Pancreas (tissue), 10 donors: ENCODE data around the gene MEAK7. TPM values are rescaled to one million over a fixed set of nuclear protein-coding genes. Genes with fewer than 3 reads are reported as not detected.

ENCODE experiments used
- ATAC-seq, 4 donors: fragments of 200-7000 bp; cut with Tn5 transposase; one replicate each; pipeline versions ENCODE4 v1.8.0 to v1.9.1; 2020; ENCODE audit warnings: mild to moderate bottlenecking in 4 of 4, moderate library complexity in 4 of 4
- DNase-seq, 6 donors: peaks; one replicate each; pipeline ENCODE4 v3.0.0-alpha.2; 2020
- FAIRE-seq: peaks from 2 replicates; lab custom pipeline; 2012; peaks lifted over from hg19 to GRCh38; lab: Jason Lieb, UNC
- H3K27ac ChIP-seq, 4 donors: fragments of 200-600 bp; sonication (generic); 1 replicate in 3 of 4; 2 replicates in 1 of 4; pipeline versions ENCODE4 v1.5.0 to v1.8.0; 2020
- H3K27me3 ChIP-seq, 4 donors: fragments of 200-600 bp; one replicate each; pipeline ENCODE4 v1.8.0; 2021
- H3K36me3 ChIP-seq, 3 donors: fragments of 200-600 bp; sonication (generic) in 1 of 3; one replicate each; pipeline versions ENCODE4 v1.5.0 to v1.8.0; 2020 to 2021
- H3K4me1 ChIP-seq, 3 donors: fragments of 200-600 bp; one replicate each; pipeline ENCODE4 v1.8.0; 2021
- H3K4me3 ChIP-seq, 4 donors: fragments of 200-600 bp; sonication (generic) in 2 of 4; one replicate each; pipeline versions ENCODE4 v1.5.0 to v1.8.0; 2020 to 2021
- H3K9me3 ChIP-seq, 4 donors: fragments of 200-600 bp; one replicate each; pipeline ENCODE4 v1.8.0; 2021
- CTCF ChIP-seq, 4 donors: fragments of 200-600 bp; sonication (generic) in 3 of 4; IDR thresholded peaks; one replicate each; pipeline versions ENCODE4 v1.5.0 to v1.8.0; 2021; ENCODE audit warnings: antibody characterized with exemption in 4 of 4
- WGBS, 2 donors: extraction: QIAGEN DNeasy Blood & Tissue Kit; methylation state at CpG; one replicate each; pipeline ENCODE4 v1.1.7; 2013; 5-methylcytosine and 5-hydroxymethylcytosine counted together
- intact Hi-C, 3 donors: fragments of 100-400 bp; cut with DNase I; formaldehyde crosslinking; loops; one replicate each; pipeline versions ENCODE4 v1.11.1 to v1.14.2; 2022
- polyA plus RNA-seq, 2 donors: library from polyadenylated mRNA; stranded (reverse); fragments of 200-250 nt; gene quantifications; one replicate each; pipeline ENCODE4 v1.2.3, GENCODE V29; 2013
- total RNA-seq, 6 donors: library from RNA; stranded (reverse); fragmentation: NEBNext Ultra II Directional in 4 of 6; extraction: Animal tissue kit (Norgen Biotek cat#: 25700) in 4 of 6; gene quantifications; one replicate each; pipeline versions ENCODE4 v1.2.1 to v1.2.4, GENCODE V29; 2021 to 2023
- donor health status: healthy with polysubstance abuse.
- donor health status: DM: no; HTN: no; CAD: no; lungs with moderate emphysema.
- donor health status: DM: no; HTN: no; CAD: no.
- donor health status: control.
- donor health status: control.
- donor health status: Bipolar disorder and iron deficiency.
- donor health status: DM: yes; HTN: yes; CAD: no.
- donor health status: DM: no; HTN: no; CAD: no.
- donor health status: DM: no; HTN: no; CAD: no.
- donor health status: DM: yes; HTN: yes; CAD: no.

Gene MEAK7
- total and polyA plus RNA-seq, 8 donors: 2.1 to 10.5 (median 4.8) TPM

DNA sequence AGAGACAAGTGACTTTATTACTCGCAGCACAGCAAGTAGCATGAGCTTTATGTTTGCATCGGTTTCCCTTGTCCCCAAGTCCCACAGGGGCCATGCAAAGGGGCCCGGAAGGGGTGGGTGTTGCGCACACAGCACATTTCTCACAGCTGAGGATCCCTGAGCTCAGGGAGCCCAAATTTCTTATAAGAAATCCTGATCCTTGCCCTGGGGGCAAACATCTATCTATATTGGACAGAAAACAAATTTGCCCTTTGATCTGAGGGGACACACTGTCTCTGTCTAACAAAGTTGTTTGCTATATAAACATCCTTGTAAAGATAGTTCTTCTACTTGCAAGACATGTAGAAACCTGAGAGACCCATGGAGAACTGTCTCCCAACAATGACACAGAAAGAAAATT, 35.7 kb upstream of the MEAK7 start:
- no peaks in the 10 kb centered on the region for H3K9me3 ChIP-seq
- WGBS, 2 donors: 90 to 96% methylated on average over 4 of the region's 4 CpGs
- H3K4me1 ChIP-seq: no peaks in the 10 kb centered on the region
- H3K27me3 ChIP-seq: no peaks in the 10 kb centered on the region
- FAIRE-seq: no peak
- DNase-seq: no peak
- no peak for ATAC-seq
- intact Hi-C loops: no loop called here
- no peaks in the 10 kb centered on the region for H3K36me3 ChIP-seq
- TF ChIP-seq CTCF (IDR thresholded peaks at IDR 0.05): no peak
- H3K4me3 ChIP-seq: no peak overlapping the region
- no peak overlapping the region for H3K27ac ChIP-seq

GRCh38 chr16:84538222-84538840, 33.9 kb upstream of the MEAK7 start:
- Histone ChIP-seq H3K4me3 (no peak overlapping the region), H3K4me1 (no peaks in the 10 kb centered on the region), H3K9me3 (no peaks in the 10 kb centered on the region), H3K36me3 (no peaks in the 10 kb centered on the region), H3K27ac (no peak overlapping the region), H3K27me3 (no peaks in the 10 kb centered on the region)
- no peak for FAIRE-seq
- TF ChIP-seq CTCF (IDR thresholded peaks at IDR 0.05): no peak
- ATAC-seq: no peak
- intact Hi-C loops: no loop called here
- DNase-seq: no peak
- 83 to 90% methylated on average over 6 of the region's 6 CpGs for WGBS, 2 donors

GRCh38 chr16:84537491-84538151, 33.2 kb upstream of the MEAK7 start:
- ATAC-seq (no peak), FAIRE-seq (no peak), DNase-seq (no peak)
- Histone ChIP-seq H3K27me3 (no peaks in the 10 kb centered on the region), H3K27ac (no peak overlapping the region), H3K9me3 (no peaks in the 10 kb centered on the region), H3K4me3 (no peak overlapping the region), H3K4me1 (peaks cover 0 to 3% (median 0%) of the 10 kb centered on the region in 3 donors), H3K36me3 (no peaks in the 10 kb centered on the region)
- intact Hi-C loops: no loop called here
- no peak for TF ChIP-seq CTCF (IDR thresholded peaks at IDR 0.05)
- 71 to 73% methylated on average over 11 of the region's 11 CpGs for WGBS, 2 donors

GRCh38 chr16:84535851-84536250, 31.4 kb upstream of the MEAK7 start:
- Histone ChIP-seq H3K9me3 (no peaks in the 10 kb centered on the region), H3K4me1 (peaks cover 0 to 3% (median 0%) of the 10 kb centered on the region in 3 donors), H3K36me3 (no peaks in the 10 kb centered on the region), H3K4me3 (no peak overlapping the region), H3K27me3 (no peaks in the 10 kb centered on the region), H3K27ac (no peak overlapping the region)
- TF ChIP-seq CTCF (IDR thresholded peaks at IDR 0.05): no peak
- 78 to 81% methylated on average over 9 of the region's 9 CpGs for WGBS, 2 donors
- intact Hi-C loops: no loop called here
- ATAC-seq (no peak), FAIRE-seq (no peak), DNase-seq (no peak)

DNA sequence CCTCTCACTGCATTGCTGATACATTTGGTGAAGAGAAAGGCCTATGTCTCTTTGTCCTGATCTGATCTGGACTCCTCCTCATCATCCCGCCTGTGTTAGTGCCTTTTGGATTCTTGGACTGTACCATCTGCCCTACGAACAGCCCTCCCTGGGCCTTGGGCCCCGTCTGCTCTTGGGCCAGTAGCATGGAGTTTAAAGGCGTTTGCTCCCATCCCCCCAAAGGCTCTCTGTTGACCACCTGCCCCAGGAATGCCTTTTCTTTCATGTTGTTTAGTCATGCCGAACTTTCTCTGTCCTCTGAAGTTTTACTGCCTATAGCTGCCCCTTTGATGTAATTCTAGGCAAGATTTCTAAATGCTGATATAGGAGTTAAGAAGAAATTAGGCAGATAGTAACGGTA, 30.9 kb upstream of the MEAK7 start:
- no peak for ATAC-seq
- no peaks in the 10 kb centered on the region for H3K36me3 ChIP-seq
- H3K9me3 ChIP-seq: no peaks in the 10 kb centered on the region
- H3K27ac ChIP-seq: no peak overlapping the region
- H3K4me3 ChIP-seq: no peak overlapping the region
- intact Hi-C loops: no loop called here
- DNase-seq: no peak
- H3K27me3 ChIP-seq: no peaks in the 10 kb centered on the region
- no peak for TF ChIP-seq CTCF (IDR thresholded peaks at IDR 0.05)
- H3K4me1 ChIP-seq: peaks cover 0 to 3% (median 0%) of the 10 kb centered on the region in 3 donors
- 52 to 58% methylated on average over 6 of the region's 6 CpGs for WGBS, 2 donors
- FAIRE-seq: no peak
